ENCODE measurements around the gene RREB1.

Gene RREB1

DNA sequence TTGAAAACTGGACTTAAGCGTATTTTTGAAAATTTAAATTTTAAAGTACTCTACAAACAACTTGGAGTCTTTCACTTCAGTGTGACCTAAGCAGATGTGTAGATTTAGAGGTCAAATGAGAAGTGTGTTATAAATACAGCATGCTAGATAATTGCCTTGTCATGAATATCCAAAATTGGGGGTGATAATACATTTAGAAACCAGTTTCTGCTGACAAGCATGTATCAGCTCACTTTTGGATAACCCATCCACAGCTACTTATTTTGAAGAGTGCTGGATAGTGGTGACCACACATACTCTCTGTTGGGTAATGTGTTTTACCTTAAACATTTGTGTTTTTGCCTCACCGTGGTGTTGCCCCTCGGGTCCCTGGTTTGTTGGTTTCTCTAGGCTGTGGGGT lies 14.9 kb downstream of the RREB1 start:
- DNase-seq (ENCODE audit: low spot score): no peak

DNA sequence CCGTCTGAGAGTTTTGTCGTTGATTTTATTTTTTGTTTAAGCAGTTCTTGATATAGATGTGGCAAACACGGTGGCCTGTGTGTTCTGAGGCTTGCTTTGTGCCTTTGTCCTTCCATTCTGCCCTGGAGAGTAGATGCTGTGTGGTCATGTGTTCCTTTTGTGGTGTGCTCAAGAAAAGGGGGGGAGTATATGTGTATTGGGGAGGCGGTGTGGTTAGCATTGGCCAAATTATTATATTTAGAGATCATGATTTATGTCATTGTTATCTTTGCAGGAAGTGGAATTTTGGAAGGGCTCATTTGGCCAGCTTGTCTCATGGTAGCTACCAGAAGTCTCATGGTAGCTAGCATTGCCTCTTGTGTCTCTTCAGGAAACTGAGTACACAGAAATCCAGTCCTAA lies 16.4 kb downstream of the RREB1 start:
- no peak for DNase-seq (ENCODE audit: low spot score)

GRCh38 chr6:7124636-7125035 lies 16.9 kb downstream of the RREB1 start:
- DNase-seq (ENCODE audit: low spot score): no peak

DNA sequence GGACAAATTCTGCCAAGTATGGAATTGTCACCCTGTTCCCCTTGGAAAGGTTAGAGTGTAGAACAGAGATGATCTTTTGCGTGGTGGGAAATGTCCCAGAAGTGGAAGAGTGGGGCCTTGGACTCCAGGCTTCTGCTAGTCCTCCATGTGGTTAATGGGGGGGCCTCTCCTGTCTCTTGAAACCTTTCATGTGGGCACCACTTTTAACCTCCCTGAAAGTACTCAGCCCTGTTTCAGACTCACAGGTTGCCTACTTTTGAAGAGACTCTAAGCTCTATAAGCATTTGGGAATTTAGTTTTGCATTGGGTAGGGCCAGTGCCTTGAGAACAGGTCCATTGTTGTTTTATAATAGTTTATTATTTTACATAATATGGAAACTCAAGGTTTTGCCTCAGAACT lies 17.5 kb downstream of the RREB1 start:
- no peak for DNase-seq (ENCODE audit: low spot score)

- no peak for DNase-seq (ENCODE audit: low spot score)
These were observed 19.0 kb downstream of the RREB1 start for GRCh38 chr6:7126754-7127153.

GRCh38 chr6:7127680-7128079 lies 19.9 kb downstream of the RREB1 start:
- DNase-seq (ENCODE audit: low spot score): no peak

GRCh38 chr6:7129360-7129759 lies 21.6 kb downstream of the RREB1 start:
- no peak for DNase-seq (ENCODE audit: low spot score)

- no peak for DNase-seq (ENCODE audit: low spot score)
These were observed 22.2 kb downstream of the RREB1 start for GRCh38 chr6:7129784-7130569.

DNA sequence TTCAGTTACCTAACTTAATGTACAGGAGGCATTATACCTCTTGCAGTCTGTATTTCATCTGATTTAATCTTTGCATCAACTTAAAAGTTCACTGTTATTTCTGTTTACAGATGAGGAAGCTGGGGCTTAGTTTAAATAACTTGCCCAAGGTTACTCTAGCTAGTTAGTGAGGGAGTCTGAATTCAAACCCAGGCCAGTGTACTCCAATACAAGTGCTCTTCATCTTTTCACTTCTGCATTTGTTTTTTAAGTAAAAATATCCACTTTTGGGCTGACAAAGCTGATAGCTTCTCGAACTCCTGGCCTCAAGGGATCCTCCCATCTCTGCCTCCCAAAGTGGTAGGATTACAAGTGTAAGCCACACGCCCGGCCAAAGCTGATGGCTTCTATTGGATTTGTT lies 23.6 kb downstream of the RREB1 start:
- DNase-seq (ENCODE audit: low spot score): no peak

GRCh38 chr6:7132398-7133035 lies 24.8 kb downstream of the RREB1 start:
- DNase-seq (ENCODE audit: low spot score): no peak

- no peak for DNase-seq (ENCODE audit: low spot score)
These were observed 27.4 kb downstream of the RREB1 start for GRCh38 chr6:7134999-7135745.

DNA sequence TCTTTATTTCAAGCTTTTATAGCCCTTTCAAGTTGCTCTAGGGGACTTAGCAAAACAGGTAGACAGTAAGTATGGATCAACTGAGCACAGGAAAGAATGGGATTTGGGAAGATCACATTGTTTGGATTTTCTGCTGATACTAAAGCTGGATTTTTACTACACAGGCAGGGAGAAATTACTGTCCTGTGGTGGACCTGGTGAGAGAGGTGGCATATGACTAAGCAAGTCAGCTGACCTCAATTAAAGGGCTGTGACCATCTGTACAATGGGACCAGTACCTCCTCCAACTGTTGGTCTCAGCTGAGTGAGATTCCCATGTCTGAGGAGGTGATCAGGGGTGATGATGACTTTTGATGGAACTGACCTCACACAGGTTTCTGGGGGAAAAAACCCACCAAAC lies 28.0 kb downstream of the RREB1 start:
- no peak for DNase-seq (ENCODE audit: low spot score)

DNA sequence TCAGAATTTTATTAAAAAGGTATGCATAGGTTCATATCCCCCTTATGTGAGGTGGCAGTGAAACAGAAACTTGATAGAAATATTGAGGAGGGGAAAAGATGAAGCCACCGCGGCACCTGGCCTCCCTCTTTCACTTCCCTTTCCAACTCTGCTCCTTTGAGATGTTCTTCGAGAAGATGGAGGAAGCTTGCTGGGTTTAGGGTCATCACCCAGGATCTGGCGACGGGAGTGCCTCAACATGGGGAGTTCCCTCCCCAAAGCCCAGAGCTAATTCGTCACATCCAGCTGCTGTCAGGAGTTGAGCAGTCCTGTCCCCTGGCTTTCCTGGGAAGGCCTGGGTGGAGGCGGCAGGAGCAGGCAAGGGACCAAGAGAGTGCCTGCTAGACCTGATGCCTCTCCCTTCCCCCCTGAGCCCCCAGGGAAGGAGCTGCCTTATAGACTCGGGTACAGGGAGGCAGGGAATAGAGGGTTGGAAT lies 29.1 kb downstream of the RREB1 start:
- no peak for DNase-seq (ENCODE audit: low spot score)

DNA sequence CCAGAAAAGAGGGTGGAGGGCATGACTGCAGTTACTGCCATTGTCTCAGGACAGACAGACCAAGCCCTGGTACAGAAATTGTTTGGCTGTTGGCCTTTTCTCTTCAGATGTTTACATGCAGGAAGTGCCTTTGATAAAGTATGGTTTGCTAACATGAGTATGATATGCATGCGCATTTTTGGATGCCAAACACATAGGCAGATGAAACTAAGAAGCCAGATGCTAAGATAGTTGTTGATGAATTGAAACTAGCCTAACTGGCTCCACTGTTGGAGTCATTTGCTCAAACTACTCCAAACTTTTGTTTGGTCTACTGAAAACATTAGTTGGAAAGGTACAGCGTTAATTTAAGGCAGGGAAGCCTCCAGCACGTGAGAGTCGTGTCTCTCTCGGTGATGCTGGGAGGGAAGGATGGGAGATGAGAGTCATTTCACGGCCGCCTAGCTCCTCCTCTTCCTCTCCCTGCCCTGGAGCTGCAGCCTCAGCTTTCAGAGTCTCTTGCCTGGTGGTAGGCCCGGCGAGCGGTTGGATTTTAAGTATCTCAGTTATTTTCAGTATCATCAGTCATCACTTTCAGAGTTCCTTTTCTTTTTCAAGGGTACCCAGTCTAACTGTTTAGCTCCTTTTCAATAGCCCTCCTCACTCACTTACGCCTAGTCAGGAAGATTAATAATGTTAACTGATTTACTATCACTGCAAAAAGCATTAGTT lies 29.7 kb downstream of the RREB1 start:
- peak; percentile 50 for DNase-seq (ENCODE audit: low spot score)

DNA sequence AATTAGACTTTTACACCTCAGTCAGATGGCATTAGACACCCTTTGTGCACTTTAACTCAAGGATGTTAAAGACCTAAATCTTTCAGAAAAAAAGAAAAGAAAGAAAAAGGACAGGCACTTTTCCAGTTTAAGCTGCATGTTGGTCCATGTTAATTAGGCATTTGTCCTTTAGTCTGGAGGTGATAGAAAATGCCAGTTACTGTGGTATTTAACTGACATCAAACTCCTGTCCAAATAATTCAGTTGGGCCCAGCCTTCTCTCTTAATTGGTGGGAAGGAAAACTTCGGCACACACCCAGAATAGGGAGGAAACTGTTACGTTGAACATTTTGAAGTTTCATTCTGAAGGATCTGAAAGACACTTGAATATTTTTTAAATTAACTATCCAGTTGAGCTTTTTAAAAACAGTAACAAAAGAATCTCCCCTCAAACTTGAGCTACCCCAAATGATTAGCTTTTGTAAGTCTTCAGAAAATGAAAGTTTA lies 30.3 kb downstream of the RREB1 start:
- DNase-seq (ENCODE audit: low spot score): no peak

GRCh38 chr6:7138921-7139358 lies 31.2 kb downstream of the RREB1 start:
- no peak for DNase-seq (ENCODE audit: low spot score)

GRCh38 chr6:7139835-7140470 lies 32.2 kb downstream of the RREB1 start:
- no peak for DNase-seq (ENCODE audit: low spot score)

DNA sequence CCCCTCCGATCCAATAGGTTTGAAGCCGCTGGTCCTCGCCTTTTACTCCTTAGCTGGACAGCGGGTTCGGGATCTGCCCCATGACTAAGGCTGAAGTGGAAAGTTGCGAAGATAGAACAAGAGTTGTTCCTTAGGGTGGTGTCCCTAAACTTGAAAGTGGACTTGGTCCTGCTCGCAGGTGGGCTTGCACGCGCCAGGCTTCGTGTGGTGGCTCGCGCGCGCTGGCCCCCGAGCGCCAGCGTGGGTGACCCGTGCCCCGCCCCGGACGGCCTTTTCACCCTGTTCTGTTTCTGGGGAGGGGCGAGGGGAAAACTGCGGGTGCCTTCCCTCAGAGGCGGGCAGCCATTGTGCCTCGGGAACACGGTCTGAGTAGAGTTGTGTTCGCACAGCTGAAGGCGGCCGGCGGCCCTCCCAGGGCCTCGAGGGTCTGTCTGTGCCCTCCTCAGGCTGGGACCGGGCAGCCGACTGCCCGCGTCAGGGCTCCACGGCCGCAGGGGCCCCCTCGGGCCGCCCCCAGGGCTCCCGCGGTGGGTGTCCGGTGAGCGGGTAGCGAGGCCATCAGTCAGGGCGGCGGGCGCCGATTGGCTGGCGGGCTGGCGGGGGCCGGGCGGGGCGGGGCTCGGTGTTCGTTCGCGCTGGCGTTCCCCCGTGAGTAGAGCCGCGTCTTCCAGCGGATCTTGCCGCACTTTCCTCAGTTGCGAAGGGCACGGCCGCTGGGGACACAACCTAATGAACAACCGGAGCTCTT lies 33.0 kb downstream of the RREB1 start:
- DNase-seq (ENCODE audit: low spot score): peak; percentile 62

- DNase-seq (ENCODE audit: low spot score): no peak
These were observed 34.6 kb downstream of the RREB1 start for GRCh38 chr6:7142228-7142801.

DNA sequence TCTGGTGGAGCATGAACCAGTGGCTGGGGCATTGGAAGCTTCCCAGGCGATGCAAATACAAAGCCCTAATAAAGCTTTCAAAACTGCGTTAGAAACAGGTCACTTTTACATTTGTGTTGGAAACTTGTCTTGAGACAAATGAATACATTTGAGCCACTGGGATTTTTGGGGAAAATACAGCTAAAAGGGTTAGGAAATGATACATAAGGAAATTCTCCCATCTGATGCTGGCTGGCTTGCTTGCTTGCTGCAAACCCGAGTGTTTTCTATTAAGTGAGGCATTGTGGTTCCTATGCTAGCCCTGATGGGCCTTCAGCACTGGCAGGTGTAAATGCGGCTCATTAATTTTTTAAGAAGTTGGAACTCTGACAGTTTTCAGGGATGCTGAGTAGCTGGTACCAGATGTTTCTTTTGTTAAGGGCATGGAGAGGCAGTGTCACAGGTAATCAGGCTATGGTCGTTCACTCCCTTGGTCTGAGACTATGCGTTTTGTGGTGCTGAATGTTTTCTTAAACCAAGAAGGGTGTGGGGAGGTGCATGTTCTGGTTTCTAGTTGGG lies 35.2 kb downstream of the RREB1 start:
- DNase-seq (ENCODE audit: low spot score): no peak

Measured in cerebellar cortex (tissue), 1 donor.